HepG2 (cell line): ENCODE data around the gene FUT6. TPM values are rescaled to one million over a fixed set of nuclear protein-coding genes. Genes with fewer than 3 reads are reported as not detected.
A peak's percentile ranks its signal among the peaks of the same experiment; 100 is the strongest.

Experiments
- ATAC-seq: fragments of 200-7000 bp; cut with Tn5 transposase; 3 replicates; pipeline ENCODE4 v1.9.1; 2020; ENCODE audit warnings: mild to moderate bottlenecking, moderate library complexity
- BruUV-seq: library from RNA; stranded (reverse); fragments of 400-500 nt; replicated peaks from 2 replicates; lab custom pipeline; 2021; lab: Mats Ljungman, UMichigan
- CTCF ChIA-PET: fragments of 300-600 bp; formaldehyde crosslinking; extraction: SDS; loops from one replicate; lab custom pipeline; 2021; ENCODE audit warnings: low total read pairs, inconsistent platforms, low intra/inter-chr PET ratio; lab: Yijun Ruan, JAX
- POLR2A ChIA-PET: fragments of 350-600 bp; sonication (Branson Sonifier 250); formaldehyde crosslinking; loops from one replicate; lab custom pipeline; 2020; ENCODE audit warnings: antibody characterized with exemption, inconsistent platforms; lab: Yijun Ruan, JAX
- DNase-seq: peaks from one replicate; pipeline ENCODE4 v3.0.0-alpha.2; 2015; ENCODE audit warnings: low spot score
- FAIRE-seq: peaks from 3 replicates; lab custom pipeline; 2011; peaks lifted over from hg19 to GRCh38; lab: Jason Lieb, UNC
- H2AFZ ChIP-seq: one replicate; pipeline ENCODE4 v1.6.1; 2011; ENCODE audit warnings: low read length, inconsistent platforms
- H3K27ac ChIP-seq: fragments of 300-600 bp; 3 replicates; pipeline ENCODE4 v1.8.0; 2011; ENCODE audit warnings: mixed run types, mild to moderate bottlenecking, mixed read lengths, low read length, inconsistent platforms; ENCODE audit not compliant: insufficient read depth; ENCODE audit errors: extremely low read length
- H3K27me3 ChIP-seq, 2 experiments: fragments of 200-600 bp in 1 of 2; 2 replicates in 1 of 2; 3 replicates in 1 of 2; pipeline versions ENCODE4 v1.6.0 to v1.8.0; 2011; ENCODE audit warnings: low read length in 2 of 2, mild to moderate bottlenecking in 2 of 2, moderate library complexity in 2 of 2, inconsistent platforms in 1 of 2; ENCODE audit not compliant: insufficient read depth in 2 of 2, control insufficient read depth in 1 of 2
- H3K36me3 ChIP-seq, 2 experiments: fragments of 200-600 bp in 1 of 2; replicated peaks in 1 of 2; 2 replicates in 1 of 2; 3 replicates in 1 of 2; pipeline versions ENCODE4 v1.5.1 to v1.8.0; 2011; ENCODE audit warnings: low read length in 2 of 2, inconsistent platforms in 1 of 2; ENCODE audit not compliant: insufficient read depth in 2 of 2, control insufficient read depth in 1 of 2
- H3K4me1 ChIP-seq: 2 replicates; pipeline ENCODE4 v1.5.1; 2012; ENCODE audit warnings: low read length, inconsistent platforms; ENCODE audit not compliant: insufficient read depth
- H3K4me2 ChIP-seq: 2 replicates; pipeline ENCODE4 v1.6.0; 2011; ENCODE audit warnings: low read depth, low read length, inconsistent platforms
- H3K4me3 ChIP-seq, 3 experiments: fragments of 200-600 bp in 1 of 3; sonication (generic), shearing (Covaris generic) in 1 of 3; replicated peaks in 1 of 3; 2 replicates each; pipeline ENCODE4 v1.5.1; 2011 to 2016; ENCODE audit warnings: low read length in 3 of 3, inconsistent platforms in 2 of 3, low read depth in 2 of 3, mild to moderate bottlenecking in 2 of 3, control low read depth in 1 of 3, mixed read lengths in 1 of 3; ENCODE audit not compliant: insufficient read depth in 1 of 3
- H3K79me2 ChIP-seq: one replicate; pipeline ENCODE4 v1.6.1; 2011; ENCODE audit warnings: low read length, inconsistent platforms; ENCODE audit not compliant: insufficient read depth
- H3K9ac ChIP-seq: 2 replicates; pipeline ENCODE4 v1.6.0; 2011; ENCODE audit warnings: mild to moderate bottlenecking, low read depth, low read length, inconsistent platforms; ENCODE audit not compliant: insufficient read depth
- H3K9me3 ChIP-seq: 2 replicates; pipeline ENCODE4 v1.5.1; 2012; ENCODE audit warnings: mild to moderate bottlenecking, low read length
- H4K20me1 ChIP-seq: 2 replicates; pipeline ENCODE4 v1.6.0; 2011; ENCODE audit warnings: inconsistent platforms, mild to moderate bottlenecking, low read length, moderate library complexity; ENCODE audit not compliant: insufficient read depth
- CEBPZ ChIP-seq: IDR thresholded peaks from 2 replicates; pipeline ENCODE4 v1.6.1; 2012; ENCODE audit warnings: low read length, improper control_type of control experiment
- ERF ChIP-seq: IDR thresholded peaks from 2 replicates; pipeline ENCODE4 v1.6.1; 2018; ENCODE audit warnings: missing biosample characterization, missing genetic modification reagents
- HDAC1 ChIP-seq: sonication (generic); formaldehyde crosslinking; IDR thresholded peaks from 2 replicates; pipeline ENCODE4 v1.5.1; 2020; ENCODE audit warnings: mild to moderate bottlenecking, missing genetic modification reagents
- LCORL ChIP-seq, 2 experiments: fragments of 450-650 bp in 1 of 2; sonication (generic) in 1 of 2; formaldehyde crosslinking in 1 of 2; IDR thresholded peaks; 2 replicates each; pipeline versions ENCODE4 v1.5.0 to v1.6.1; 2017 to 2020; ENCODE audit warnings: antibody characterized with exemption in 1 of 2, missing genetic modification reagents in 1 of 2
- NFAT5 ChIP-seq: sonication (generic); formaldehyde crosslinking; IDR thresholded peaks from 2 replicates; pipeline ENCODE4 v1.4.0; 2020; ENCODE audit warnings: missing genetic modification reagents
- NFE2L2 ChIP-seq: fragments of 150-350 bp; IDR thresholded peaks from 2 replicates; pipeline ENCODE4 v1.6.1; 2014; ENCODE audit warnings: low read length
- PHF8 ChIP-seq: sonication (generic); formaldehyde crosslinking; IDR thresholded peaks from 2 replicates; pipeline ENCODE4 v1.5.0; 2020; ENCODE audit warnings: missing genetic modification reagents
- ZKSCAN8 ChIP-seq: IDR thresholded peaks from 2 replicates; pipeline ENCODE4 v1.6.1; 2016; ENCODE audit warnings: borderline replicate concordance, missing genetic modification reagents, missing compliant biosample characterization
- ZNF414 ChIP-seq: sonication (generic); formaldehyde crosslinking; IDR thresholded peaks from 2 replicates; pipeline ENCODE4 v1.5.0; 2020; ENCODE audit warnings: missing genetic modification reagents
- ZNF574 ChIP-seq: sonication (generic); formaldehyde crosslinking; IDR thresholded peaks from 2 replicates; pipeline ENCODE4 v1.4.0; 2020; ENCODE audit warnings: missing genetic modification reagents
- WGBS: methylation state at CpG from one replicate; pipeline ENCODE4 v1.1.6; 2017; ENCODE audit warnings: low lambda C conversion rate; 5-methylcytosine and 5-hydroxymethylcytosine counted together
- in situ Hi-C: cut with HindIII; loops from 2 replicates; pipeline ENCODE4 v1.10.0; 2017; ENCODE audit warnings: low pct_unique_long_range_greater_than_20kb; ENCODE audit not compliant: extremely low pct_ligation_motif_present
- intact Hi-C: fragments of 100-400 bp; cut with micrococcal nuclease; formaldehyde crosslinking; loops from one replicate; pipeline ENCODE4 v1.10.0; 2022; ENCODE audit not compliant: unreplicated experiment
- polyA plus RNA-seq, 8 experiments: library from polyadenylated mRNA; depleted of rRNA in 3 of 8; stranded (reverse) in 7 of 8; unstranded in 1 of 8; fragments of >200 nt; fragmentation: Illumina TruSeq in 4 of 8; extraction: Trizol in 4 of 8; gene quantifications; 2 replicates each; pipeline versions ENCODE4 v1.2.1 to v1.2.3, GENCODE V29; 2011 to 2016; ENCODE audit warnings: low read depth in 4 of 8, missing spikeins in 1 of 8, mixed read lengths in 1 of 8; ENCODE audit not compliant: insufficient read depth in 1 of 8
- total RNA-seq, 5 experiments: library from RNA; depleted of rRNA; stranded (reverse); fragments of >200 nt; fragmentation: Illumina TruSeq; extraction: Trizol; gene quantifications; 2 replicates each; pipeline ENCODE4 v1.2.3, GENCODE V29; 2016; ENCODE audit warnings: low read depth in 1 of 5

FUT6 gene
- total and polyA plus RNA-seq, 2 of the 13 experiments (the other 11 are each of a cell fraction or from before 2014, with no cell fraction given) = 8.2 to 27.7 TPM

- BruUV-seq = no TSS peak
- H4K20me1 ChIP-seq = peaks cover 2% of the 10 kb centered on the region; the same call in 1 of the 2 replicates
- H3K27me3 ChIP-seq = no peaks in the 10 kb centered on the region
- H3K79me2 ChIP-seq = no peaks in the 10 kb centered on the region
- FAIRE-seq (no peak), DNase-seq (no peak), ATAC-seq (peak; percentile 7; the same call in 2 of the 3 replicates)
- peak overlapping the region; percentile 58 for H3K4me2 ChIP-seq
- no peak overlapping the region for H3K27ac ChIP-seq
- in situ Hi-C loops (no loop called here), intact Hi-C loops (no loop called here)
- H3K4me3 ChIP-seq = peak overlapping the region in 1 of 3 experiments; percentile 42; a peak in 1 of 6 replicates
- 10% methylated on average over 21 of the region's 30 CpGs for WGBS
- no peaks in the 10 kb centered on the region for H3K36me3 ChIP-seq
- POLR2A ChIA-PET = interaction anchor here (0.9 to 1.2 kb wide), 3 partner anchors 11 to 18 kb away, joined by 3 to 4 read pairs (median 4); partner anchors contain the start of gene NRTN
- CTCF ChIA-PET = interaction anchor here (1.7 to 2.3 kb wide), 2 partner anchors 17 to 70 kb away, joined by 5 to 30 read pairs; partner anchors contain the start of gene NRTN
- no peak overlapping the region for H2AFZ ChIP-seq
- H3K4me1 ChIP-seq = peaks cover 37% of the 10 kb centered on the region
- no peak overlapping the region for H3K9ac ChIP-seq
- no peaks in the 10 kb centered on the region for H3K9me3 ChIP-seq
- TF ChIP-seq CEBPZ (no peak), PHF8 (CRISPR knock-in tag) (peak; percentile 19; the same call in 1 of the 2 replicates), NFE2L2 (no peak), HDAC1 (CRISPR knock-in tag) (peak; percentile 28; the same call in 1 of the 2 replicates), ZNF574 (CRISPR knock-in tag) (peak; percentile 8; the same call in 1 of the 2 replicates), ZNF414 (CRISPR knock-in tag) (0 out of 2 replicates have a peak, but pooled peaks have one; percentile 22), ZKSCAN8 (CRISPR knock-in tag) (peak; percentile 99), NFAT5 (CRISPR knock-in tag) (no peak), ERF (CRISPR knock-in tag) (peak; percentile 39; the same call in 1 of the 2 replicates), LCORL (IDR thresholded peaks at IDR 0.05) (no peak), LCORL (CRISPR knock-in tag; IDR thresholded peaks at IDR 0.05) (peak; percentile 43; the same call in 1 of the 2 replicates)
Measured at GRCh38 chr19:5822181-5822844, 17.2 kb downstream of the FUT6 start.
